Measurements from ENCODE around the gene ARHGEF12.

- TF ChIP-seq POLR2AphosphoS5 (IDR thresholded peaks at IDR 0.05; ENCODE audit: low read depth): no peak
- no peak for TF ChIP-seq CTCF (conservative IDR thresholded peaks at IDR 0.05; ENCODE audit: low read depth in 2 of 2)
- no peak for TF ChIP-seq ZNF331 (CRISPR knock-in tag; IDR thresholded peaks at IDR 0.05; ENCODE audit: low read depth)
- TF ChIP-seq EZH2 (IDR thresholded peaks at IDR 0.05; ENCODE audit: low read depth, unreplicated experiment): no peak
- TF ChIP-seq EZH2phosphoT487 (IDR thresholded peaks at IDR 0.05; ENCODE audit: unreplicated experiment): no peak
- no peak for TF ChIP-seq ETS1 (IDR thresholded peaks at IDR 0.05)
- TF ChIP-seq ZNF114 (CRISPR knock-in tag; IDR thresholded peaks at IDR 0.05): no peak
- TF ChIP-seq CREB1 (CRISPR knock-in tag; IDR thresholded peaks at IDR 0.05; ENCODE audit: low read depth): no peak
- no peak for TF ChIP-seq REST (IDR thresholded peaks at IDR 0.05; ENCODE audit: unreplicated experiment)
These were observed 200.6 kb downstream of the ARHGEF12 start for GRCh38 chr11:120536797-120537169.
